ENCODE results near the gene RNF225.
"Not testable (repeated sequence)": the region's sequence is repeated elsewhere in the genome, so short reads cannot be mapped to it uniquely, and the experiment has no call there.

The RNF225 gene

GRCh38 chr19:58409010-58409790, 13.7 kb downstream of the RNF225 start:
- DNase-seq, result no peak

- DNase-seq, result no peak
Observed at GRCh38 chr19:58416604-58417003, 21.1 kb downstream of the RNF225 start.

GRCh38 chr19:58417071-58417470, 21.6 kb downstream of the RNF225 start:
- DNase-seq, result no peak

- no peak for DNase-seq
Observed at GRCh38 chr19:58428617-58429016, 33.2 kb downstream of the RNF225 start.

GRCh38 chr19:58429745-58430144, 34.3 kb downstream of the RNF225 start:
- no peak for DNase-seq

- no peak for DNase-seq
Observed at GRCh38 chr19:58434217-58434616, 38.8 kb downstream of the RNF225 start.

GRCh38 chr19:58439576-58440554, 44.4 kb downstream of the RNF225 start, which contains the start of gene ZNF132:
Gene ZNF132 (minus strand): TSS chr19:58440153. CDS start chr19:58439821, 332 bp downstream.
- peak; percentile 98 for DNase-seq

GRCh38 chr19:58440556-58440955, 45.1 kb downstream of the RNF225 start:
- DNase-seq, result no peak

GRCh38 chr19:58442986-58443385, 47.5 kb downstream of the RNF225 start:
- not testable (repeated sequence) for DNase-seq

All from CD4-positive, alpha-beta T cell treated with Interleukin-12 subunit alpha and Interleukin-12 subunit beta, for 1 hour (primary cell).